Mucosa of descending colon (tissue), 3 donors: ENCODE measurements around the gene VSTM2B. TPM values are rescaled to one million over a fixed set of nuclear protein-coding genes. Genes with fewer than 3 reads are reported as not detected.

ENCODE experiments used
- ATAC-seq: fragments of 200-7000 bp; cut with Tn5 transposase; one replicate; pipeline ENCODE4 v1.9.1; 2020; ENCODE audit warnings: mild to moderate bottlenecking, moderate library complexity
- DNase-seq, 3 donors: peaks; one replicate each; pipeline ENCODE4 v3.0.0-alpha.2; 2020
- H3K36me3 ChIP-seq: fragments of 200-600 bp; one replicate; pipeline ENCODE4 v1.8.0; 2021; ENCODE audit warnings: low read depth, mild to moderate bottlenecking
- H3K4me1 ChIP-seq: fragments of 200-600 bp; one replicate; pipeline ENCODE4 v1.8.0; 2021; ENCODE audit warnings: low read depth, mild to moderate bottlenecking
- H3K4me3 ChIP-seq: fragments of 200-600 bp; one replicate; pipeline ENCODE4 v1.8.0; 2021; ENCODE audit warnings: mild to moderate bottlenecking
- H3K9me3 ChIP-seq: fragments of 200-600 bp; one replicate; pipeline ENCODE4 v1.8.0; 2021; ENCODE audit warnings: mild to moderate bottlenecking
- CTCF ChIP-seq: fragments of 200-600 bp; IDR thresholded peaks from one replicate; pipeline ENCODE4 v1.8.0; 2022; ENCODE audit warnings: antibody characterized with exemption, mild to moderate bottlenecking
- intact Hi-C, 2 donors: fragments of 100-400 bp; cut with DNase I in 1 of 2; cut with micrococcal nuclease in 1 of 2; formaldehyde crosslinking; loops; one replicate each; pipeline versions ENCODE4 v1.11.0 to v1.11.1; 2022; cut with DNase I, micrococcal nuclease
- total RNA-seq, 3 donors: library from RNA; stranded (reverse); fragmentation: NEBNext Ultra II Directional in 2 of 3; extraction: Animal tissue kit (Norgen Biotek cat#: 25700) in 2 of 3; gene quantifications; one replicate each; pipeline versions ENCODE4 v1.2.1 to v1.2.4, GENCODE V29; 2021 to 2023
- donor health status: DM: no; HTN: no; CAD: no; lungs with moderate emphysema.
- donor health status: DM: no; HTN: no; CAD: no.
- donor health status: DM: no; HTN: yes; CAD: no.

VSTM2B gene
- total RNA-seq, 3 donors from 2014 or later = 0.32 TPM; not detected in 2

- Histone ChIP-seq H3K9me3 (no peaks in the 10 kb centered on the region), H3K4me1 (no peaks in the 10 kb centered on the region), H3K4me3 (no peak overlapping the region), H3K36me3 (no peaks in the 10 kb centered on the region)
- DNase-seq (peak in 2 of 3 donors; percentile 7 to 37), ATAC-seq (no peak)
- intact Hi-C loops = no loop called here
- TF ChIP-seq CTCF = no peak
Observed at GRCh38 chr19:29507081-29507860, 18.5 kb upstream of the VSTM2B start.

DNA sequence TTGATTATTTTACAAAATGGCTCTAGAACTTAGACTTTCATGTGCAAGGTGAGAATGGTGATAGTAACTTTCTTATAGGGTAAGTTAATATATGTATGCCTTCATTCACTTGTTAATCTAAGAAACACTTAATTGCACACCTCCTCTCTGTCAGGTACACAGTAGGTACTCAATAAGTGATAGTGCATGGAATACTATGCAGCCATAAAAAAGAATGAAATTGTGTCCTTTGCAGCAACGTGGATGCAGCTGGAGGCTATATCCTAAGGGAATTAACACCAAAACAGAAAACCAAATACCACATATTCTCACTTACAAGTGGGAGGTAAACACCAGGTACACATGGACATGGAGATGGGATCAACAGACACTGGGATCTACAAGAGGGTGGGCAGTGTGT lies 17.6 kb upstream of the VSTM2B start:
- H3K4me1 ChIP-seq = no peaks in the 10 kb centered on the region
- no peak overlapping the region for H3K4me3 ChIP-seq
- no peaks in the 10 kb centered on the region for H3K36me3 ChIP-seq
- no peaks in the 10 kb centered on the region for H3K9me3 ChIP-seq
- ATAC-seq (no peak), DNase-seq (no peak)
- intact Hi-C loops = no loop called here
- TF ChIP-seq CTCF = no peak

DNA sequence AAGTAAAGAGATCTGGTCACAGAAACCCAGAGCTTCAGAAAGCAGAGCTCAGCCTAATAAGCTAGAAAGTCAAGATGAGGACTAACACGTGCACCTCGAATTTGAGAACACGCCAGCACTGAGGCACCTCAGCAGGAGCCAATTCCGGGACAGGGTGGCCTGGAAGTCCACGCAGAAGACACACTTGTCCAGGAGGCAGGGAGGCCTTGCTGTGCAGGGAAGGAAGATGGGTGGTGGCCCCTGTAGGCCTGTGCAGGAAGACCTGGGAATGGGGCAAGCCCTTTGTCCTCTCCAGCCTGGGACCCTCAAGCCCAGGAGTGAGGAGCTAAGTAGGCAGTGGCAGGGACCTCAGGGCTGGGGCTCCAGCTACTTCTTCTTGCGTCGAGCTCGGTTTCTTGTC lies 16.3 kb upstream of the VSTM2B start:
- no peak for TF ChIP-seq CTCF
- no peaks in the 10 kb centered on the region for H3K36me3 ChIP-seq
- intact Hi-C loops = no loop called here
- ATAC-seq (no peak), DNase-seq (peak in 1 of 3 donors; percentile 19)
- H3K9me3 ChIP-seq = no peaks in the 10 kb centered on the region
- no peaks in the 10 kb centered on the region for H3K4me1 ChIP-seq
- no peak overlapping the region for H3K4me3 ChIP-seq

DNA sequence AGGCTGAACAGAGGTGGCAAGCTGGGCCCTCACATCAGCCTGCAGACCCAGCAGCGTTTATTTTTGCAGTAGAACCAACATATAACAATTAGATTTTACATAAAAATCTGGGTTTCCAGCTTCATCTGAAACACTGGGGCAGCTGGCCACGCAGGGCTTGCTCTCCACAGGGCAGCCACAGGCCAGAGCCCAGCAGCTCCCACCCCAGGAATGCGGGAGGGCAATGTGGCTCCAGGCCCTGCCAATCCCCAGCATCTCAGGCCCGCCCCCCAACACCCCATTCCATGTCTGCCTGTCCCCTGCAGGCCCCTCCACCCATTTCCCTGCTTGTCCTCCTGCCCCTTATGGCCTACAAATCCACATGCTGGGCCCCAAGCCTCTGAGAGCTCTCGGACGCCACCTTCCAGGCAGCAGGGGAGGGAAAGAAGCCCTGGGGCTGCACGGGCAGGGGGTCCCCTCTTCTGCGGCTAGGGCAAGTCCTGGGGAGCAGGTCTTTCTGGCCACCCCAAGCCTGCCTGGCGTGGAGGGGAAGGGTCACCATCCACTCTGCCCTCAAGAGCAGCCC lies 15.0 kb upstream of the VSTM2B start:
- ATAC-seq (no peak), DNase-seq (peak in 2 of 3 donors; percentile 5 to 35)
- no peak overlapping the region for H3K4me3 ChIP-seq
- intact Hi-C loops = no loop called here
- no peaks in the 10 kb centered on the region for H3K36me3 ChIP-seq
- no peaks in the 10 kb centered on the region for H3K4me1 ChIP-seq
- TF ChIP-seq CTCF = no peak
- no peaks in the 10 kb centered on the region for H3K9me3 ChIP-seq

GRCh38 chr19:29511768-29512167 lies 14.0 kb upstream of the VSTM2B start:
- DNase-seq (no peak), ATAC-seq (no peak)
- no peak for TF ChIP-seq CTCF
- Histone ChIP-seq H3K4me3 (no peak overlapping the region), H3K36me3 (no peaks in the 10 kb centered on the region), H3K9me3 (no peaks in the 10 kb centered on the region), H3K4me1 (no peaks in the 10 kb centered on the region)
- intact Hi-C loops = no loop called here
